ENCODE measurements around the gene PCP2. TPM values are rescaled to one million over a fixed set of nuclear protein-coding genes. Genes with fewer than 3 reads are reported as not detected.

Gene PCP2
- total RNA-seq, 4 donors from 2014 or later: not detected

- intact Hi-C loops (cut with DNase I; ENCODE audit: low total_unique reads) (loop anchor here (10.0 kb wide), 1 partner anchor 889 kb away; the partner anchor contains the start of genes GPR108 and TRIP10), in situ Hi-C loops (cut with MboI; ENCODE audit: low sequenced_read_pairs in 4 of 4) (no loop called here)
- H3K27me3 ChIP-seq: no peaks in the 10 kb centered on the region
- no peak for TF ChIP-seq POLR2A (IDR thresholded peaks at IDR 0.05)
- TF ChIP-seq CTCF (IDR thresholded peaks at IDR 0.05 in 4 of 5, conservative IDR thresholded peaks at IDR 0.05 in 1 of 5): no peak
- H3K27ac ChIP-seq: no peak overlapping the region
- ATAC-seq (no peak), DNase-seq (no peak)
- H3K36me3 ChIP-seq: peaks cover 2 to 77% of the 10 kb centered on the region in 2 donors
- H3K4me1 ChIP-seq: peaks cover 16 to 21% of the 10 kb centered on the region in 2 donors
- H3K4me3 ChIP-seq: no peak overlapping the region
- H3K9me3 ChIP-seq: no peaks in the 10 kb centered on the region
Observed at GRCh38 chr19:7623725-7624603, 9.6 kb downstream of the PCP2 start.

GRCh38 chr19:7622933-7623685, 10.4 kb downstream of the PCP2 start:
- H3K4me3 ChIP-seq: no peak overlapping the region

GRCh38 chr19:7620442-7621412, 12.8 kb downstream of the PCP2 start:
- H3K4me1 ChIP-seq: peaks cover 7 to 15% of the 10 kb centered on the region in 2 donors
- DNase-seq (no peak), ATAC-seq (no peak)
- in situ Hi-C loops (cut with MboI; ENCODE audit: low sequenced_read_pairs in 4 of 4): no loop called here
- intact Hi-C loops (cut with DNase I; ENCODE audit: low total_unique reads): loop anchor here (10.0 kb wide), 1 partner anchor 886 kb away; the partner anchor contains the start of genes GPR108 and TRIP10
- no peak overlapping the region for H3K4me3 ChIP-seq
- H3K27ac ChIP-seq: no peak overlapping the region
- H3K27me3 ChIP-seq: no peaks in the 10 kb centered on the region
- H3K36me3 ChIP-seq: peaks cover 2 to 63% of the 10 kb centered on the region in 2 donors
- no peak for TF ChIP-seq POLR2A (IDR thresholded peaks at IDR 0.05)
- TF ChIP-seq CTCF (IDR thresholded peaks at IDR 0.05 in 4 of 5, conservative IDR thresholded peaks at IDR 0.05 in 1 of 5): no peak
- H3K9me3 ChIP-seq: no peaks in the 10 kb centered on the region

More at GRCh38 chr19:7622933-7623685, 10.4 kb downstream of the PCP2 start:
- H3K9me3 ChIP-seq: no peaks in the 10 kb centered on the region
- ATAC-seq (no peak), DNase-seq (no peak)
- in situ Hi-C loops (cut with MboI; ENCODE audit: low sequenced_read_pairs in 4 of 4): no loop called here
- no peak overlapping the region for H3K27ac ChIP-seq
- H3K4me1 ChIP-seq: peaks cover 13 to 23% of the 10 kb centered on the region in 2 donors
- intact Hi-C loops (cut with DNase I; ENCODE audit: low total_unique reads): loop anchor here (10.0 kb wide), 1 partner anchor 888 kb away; the partner anchor contains the start of genes GPR108 and TRIP10
- TF ChIP-seq POLR2A (IDR thresholded peaks at IDR 0.05) (no peak), CTCF (IDR thresholded peaks at IDR 0.05 in 4 of 5, conservative IDR thresholded peaks at IDR 0.05 in 1 of 5) (no peak)
- no peaks in the 10 kb centered on the region for H3K27me3 ChIP-seq
- H3K36me3 ChIP-seq: peaks cover 2 to 77% of the 10 kb centered on the region in 2 donors

Data from gastrocnemius medialis (tissue), 4 donors.